ENCODE measurements around the gene DGKB. TPM values are rescaled to one million over a fixed set of nuclear protein-coding genes. Genes with fewer than 3 reads are reported as not detected.

The DGKB gene
- total RNA-seq, 1 donor from 2014 or later = 0.30 TPM

DNA sequence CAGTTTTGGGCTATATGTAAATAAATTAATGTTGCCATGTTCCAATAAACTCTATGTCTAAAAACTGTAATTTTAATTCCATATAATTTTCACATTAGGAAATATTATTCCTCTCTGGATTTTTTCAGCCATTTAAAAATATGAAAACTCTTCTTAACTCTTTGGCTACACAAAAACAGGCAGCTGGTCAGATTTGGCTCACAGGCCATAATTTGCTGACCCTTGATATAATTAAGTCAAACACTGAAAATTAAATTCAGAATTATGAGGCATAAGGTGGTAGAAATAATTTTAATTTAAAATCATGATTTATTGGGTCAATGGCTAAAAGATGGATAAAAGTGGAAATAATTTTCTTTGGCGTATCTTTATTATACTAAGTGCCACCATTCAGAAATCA is 746.1 kb downstream of the DGKB start:
- Histone ChIP-seq H3K9me3 (replicated peaks) (peaks cover 8% of the 10 kb centered on the region), H3K4me3 (no peak overlapping the region), H3K27ac (replicated peaks) (no peak overlapping the region), H3K27me3 (ENCODE audit: low read depth) (no peaks in the 10 kb centered on the region), H3K36me3 (no peaks in the 10 kb centered on the region), H3K4me1 (no peaks in the 10 kb centered on the region)
- TF ChIP-seq, protein P1, sequence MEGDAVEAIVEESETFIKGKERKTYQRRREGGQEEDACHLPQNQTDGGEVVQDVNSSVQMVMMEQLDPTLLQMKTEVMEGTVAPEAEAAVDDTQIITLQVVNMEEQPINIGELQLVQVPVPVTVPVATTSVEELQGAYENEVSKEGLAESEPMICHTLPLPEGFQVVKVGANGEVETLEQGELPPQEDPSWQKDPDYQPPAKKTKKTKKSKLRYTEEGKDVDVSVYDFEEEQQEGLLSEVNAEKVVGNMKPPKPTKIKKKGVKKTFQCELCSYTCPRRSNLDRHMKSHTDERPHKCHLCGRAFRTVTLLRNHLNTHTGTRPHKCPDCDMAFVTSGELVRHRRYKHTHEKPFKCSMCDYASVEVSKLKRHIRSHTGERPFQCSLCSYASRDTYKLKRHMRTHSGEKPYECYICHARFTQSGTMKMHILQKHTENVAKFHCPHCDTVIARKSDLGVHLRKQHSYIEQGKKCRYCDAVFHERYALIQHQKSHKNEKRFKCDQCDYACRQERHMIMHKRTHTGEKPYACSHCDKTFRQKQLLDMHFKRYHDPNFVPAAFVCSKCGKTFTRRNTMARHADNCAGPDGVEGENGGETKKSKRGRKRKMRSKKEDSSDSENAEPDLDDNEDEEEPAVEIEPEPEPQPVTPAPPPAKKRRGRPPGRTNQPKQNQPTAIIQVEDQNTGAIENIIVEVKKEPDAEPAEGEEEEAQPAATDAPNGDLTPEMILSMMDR (IDR thresholded peaks at IDR 0.05; ENCODE audit: borderline replicate concordance) = no peak
- intact Hi-C loops (cut with micrococcal nuclease) = no loop called here
- DNase-seq = no peak

DNA sequence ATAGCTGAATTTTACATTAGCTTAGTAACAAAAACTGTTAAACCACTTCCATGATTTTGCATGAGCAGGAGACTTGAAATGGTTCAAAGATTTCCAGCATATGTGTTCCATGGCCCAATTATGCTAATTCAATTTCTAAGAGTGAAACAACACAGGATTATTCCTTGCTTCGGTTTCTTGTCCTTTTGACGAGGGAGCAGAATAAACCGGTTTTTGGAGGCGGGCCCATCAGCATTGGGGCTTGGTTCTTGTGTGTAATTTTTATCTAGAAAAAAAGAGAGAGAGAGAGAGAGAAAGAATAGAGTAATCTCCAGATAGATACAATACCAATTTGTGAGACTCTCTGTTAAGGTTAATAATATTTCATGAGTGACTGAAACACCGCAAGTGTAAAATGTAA is 753.6 kb downstream of the DGKB start:
- TF ChIP-seq, protein P1 (IDR thresholded peaks at IDR 0.05; ENCODE audit: borderline replicate concordance) = no peak
- no peak for DNase-seq
- intact Hi-C loops (cut with micrococcal nuclease) = no loop called here
- Histone ChIP-seq H3K4me3 (no peak overlapping the region), H3K4me1 (no peaks in the 10 kb centered on the region), H3K27me3 (ENCODE audit: low read depth) (no peaks in the 10 kb centered on the region), H3K27ac (replicated peaks) (no peak overlapping the region), H3K9me3 (replicated peaks) (no peaks in the 10 kb centered on the region), H3K36me3 (no peaks in the 10 kb centered on the region)

DNA sequence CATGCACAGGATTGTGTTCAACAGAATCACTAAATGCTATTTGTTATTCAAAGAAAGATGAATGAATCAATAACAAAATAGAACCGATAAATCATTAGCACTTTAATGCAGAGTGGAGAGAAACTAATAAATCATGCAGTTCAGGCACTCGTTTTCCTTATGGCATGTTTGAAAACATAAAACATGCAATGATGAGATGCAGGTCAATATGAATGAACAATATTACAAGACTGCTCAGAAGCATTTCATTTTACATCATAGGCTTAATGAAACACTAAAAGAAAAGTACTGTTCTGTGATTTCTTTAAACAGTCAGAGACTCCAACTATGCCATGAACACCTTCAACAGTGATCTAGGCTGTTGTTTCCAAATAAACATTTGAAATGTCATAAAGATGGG is 755.0 kb downstream of the DGKB start:
- H3K27me3 ChIP-seq (ENCODE audit: low read depth) = no peaks in the 10 kb centered on the region
- intact Hi-C loops (cut with micrococcal nuclease) = no loop called here

DNA sequence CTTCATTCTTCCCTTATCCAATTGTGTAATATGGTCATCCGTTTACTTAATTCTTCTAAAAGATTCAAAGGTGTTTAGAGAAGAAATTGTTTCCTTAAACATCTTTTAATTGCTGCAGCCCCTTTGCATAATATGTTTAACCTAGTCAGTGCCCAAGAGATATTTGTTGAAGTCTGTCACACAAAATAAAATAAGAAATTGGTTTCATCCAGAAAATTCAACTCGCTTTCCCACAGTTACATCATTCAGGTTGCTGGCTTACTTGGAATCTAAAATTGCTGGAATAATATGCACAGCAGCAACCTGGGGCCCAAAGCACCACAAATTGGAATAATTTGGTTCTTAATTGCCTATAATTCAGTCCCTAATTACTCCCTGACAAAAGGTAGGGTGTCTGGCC is 758.0 kb downstream of the DGKB start:
- DNase-seq = no peak
- Histone ChIP-seq H3K4me3 (no peak overlapping the region), H3K27ac (replicated peaks) (no peak overlapping the region), H3K4me1 (no peaks in the 10 kb centered on the region), H3K36me3 (no peaks in the 10 kb centered on the region), H3K9me3 (replicated peaks) (no peaks in the 10 kb centered on the region), H3K27me3 (ENCODE audit: low read depth) (no peaks in the 10 kb centered on the region)
- TF ChIP-seq, protein P1 (IDR thresholded peaks at IDR 0.05; ENCODE audit: borderline replicate concordance) = no peak
- intact Hi-C loops (cut with micrococcal nuclease) = no loop called here

More for the DNA sequence above, 755.0 kb downstream of the DGKB start:
- no peak overlapping the region for H3K27ac ChIP-seq (replicated peaks)
- no peak overlapping the region for H3K4me3 ChIP-seq
- DNase-seq = no peak
- TF ChIP-seq, protein P1 (IDR thresholded peaks at IDR 0.05; ENCODE audit: borderline replicate concordance) = no peak
- H3K9me3 ChIP-seq (replicated peaks) = no peaks in the 10 kb centered on the region
- no peaks in the 10 kb centered on the region for H3K4me1 ChIP-seq
- H3K36me3 ChIP-seq = no peaks in the 10 kb centered on the region

DNA sequence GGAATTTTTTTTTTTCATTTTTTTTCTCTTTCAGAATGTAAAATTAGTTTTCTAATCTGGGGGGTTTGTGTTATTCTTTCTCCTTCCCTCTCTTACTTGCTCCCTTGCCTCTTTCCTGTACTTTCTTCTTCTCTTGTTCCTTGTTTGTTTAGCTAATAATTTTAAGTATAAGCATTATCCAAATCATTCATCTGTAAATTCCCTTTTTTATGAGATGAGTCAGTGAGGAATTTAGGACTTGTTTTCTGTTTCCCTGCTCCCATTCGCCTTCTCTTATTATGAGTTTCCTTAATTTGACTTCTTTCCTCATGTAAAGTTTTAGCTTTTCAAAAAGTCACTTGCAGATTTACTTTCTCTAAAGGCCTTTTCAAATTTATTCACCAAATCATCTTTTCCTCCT is 758.4 kb downstream of the DGKB start:
- no peak overlapping the region for H3K4me3 ChIP-seq
- H3K27me3 ChIP-seq (ENCODE audit: low read depth) = no peaks in the 10 kb centered on the region
- TF ChIP-seq, protein P1 (IDR thresholded peaks at IDR 0.05; ENCODE audit: borderline replicate concordance) = no peak
- intact Hi-C loops (cut with micrococcal nuclease) = no loop called here
- H3K27ac ChIP-seq (replicated peaks) = no peak overlapping the region
- H3K36me3 ChIP-seq = no peaks in the 10 kb centered on the region
- no peaks in the 10 kb centered on the region for H3K4me1 ChIP-seq
- H3K9me3 ChIP-seq (replicated peaks) = no peaks in the 10 kb centered on the region
- no peak for DNase-seq

DNA sequence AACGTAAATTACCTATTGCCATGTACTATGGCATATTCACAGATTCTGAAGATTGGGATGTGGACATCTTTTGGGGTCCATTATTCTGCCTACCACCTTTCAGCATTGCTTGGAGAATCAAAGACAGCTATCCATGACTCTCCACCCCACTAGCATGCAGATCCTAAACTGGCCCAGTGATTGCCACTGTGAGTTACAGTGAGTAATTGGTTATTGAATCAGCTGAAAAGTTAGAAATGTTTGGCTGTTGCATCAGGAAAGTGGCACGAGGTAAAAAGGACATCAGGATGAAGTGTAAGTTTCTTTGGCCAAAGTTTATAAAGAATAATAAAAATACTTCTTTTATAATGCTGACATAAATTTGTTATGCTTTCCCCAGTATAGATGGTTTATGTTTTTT is 764.9 kb downstream of the DGKB start:
- intact Hi-C loops (cut with micrococcal nuclease) = no loop called here
- Histone ChIP-seq H3K4me3 (no peak overlapping the region), H3K9me3 (replicated peaks) (no peaks in the 10 kb centered on the region), H3K4me1 (no peaks in the 10 kb centered on the region), H3K27me3 (ENCODE audit: low read depth) (no peaks in the 10 kb centered on the region), H3K36me3 (no peaks in the 10 kb centered on the region), H3K27ac (replicated peaks) (no peak overlapping the region)
- TF ChIP-seq, protein P1 (IDR thresholded peaks at IDR 0.05; ENCODE audit: borderline replicate concordance) = no peak
- DNase-seq = no peak

Data from left ventricle myocardium inferior (tissue), 1 donor.